H1 (cell line): ENCODE data around the gene CDX4. TPM values are rescaled to one million over a fixed set of nuclear protein-coding genes. Genes with fewer than 3 reads are reported as not detected.

Source experiments
- CTCF ChIA-PET: fragments of 300-600 bp; sonication (Branson Sonifier 250); formaldehyde crosslinking; loops from one replicate; lab custom pipeline; 2021; ENCODE audit not compliant: partially characterized antibody; lab: Charles Lee
- POLR2A ChIA-PET: fragments of 300-600 bp; sonication (Branson Sonifier 250); formaldehyde crosslinking; loops from one replicate; lab custom pipeline; 2021; ENCODE audit warnings: inconsistent platforms; ENCODE audit not compliant: partially characterized antibody; lab: Charles Lee
- DNase-seq, 2 experiments: peaks; one replicate each; pipeline versions ENCODE4 v3.0.0 to v3.0.0-alpha.2; 2010 to 2022; ENCODE audit warnings: low spot score in 2 of 2, low read depth in 1 of 2, mixed read lengths in 1 of 2
- FAIRE-seq: peaks from 2 replicates; lab custom pipeline; 2011; peaks lifted over from hg19 to GRCh38; lab: Jason Lieb, UNC
- H2AFZ ChIP-seq: 2 replicates; pipeline ENCODE4 v1.8.1; 2012; ENCODE audit warnings: low read length, inconsistent platforms
- H2AK5ac ChIP-seq: 2 replicates; pipeline ENCODE4 v1.6.1; 2013; ENCODE audit warnings: low read depth, low read length
- H2BK120ac ChIP-seq: replicated peaks from 2 replicates; pipeline ENCODE3; 2013; ENCODE audit warnings: low read depth, low read length, inconsistent platforms
- H2BK12ac ChIP-seq: 2 replicates; pipeline ENCODE4 v1.6.1; 2013; ENCODE audit warnings: low read depth, low read length
- H2BK15ac ChIP-seq: 2 replicates; pipeline ENCODE4 v1.6.1; 2013; ENCODE audit warnings: low read length
- H2BK20ac ChIP-seq: 2 replicates; pipeline ENCODE4 v1.6.1; 2013; ENCODE audit warnings: low read length
- H2BK5ac ChIP-seq: 2 replicates; pipeline ENCODE4 v1.6.1; 2013; ENCODE audit warnings: low read depth, low read length
- H3K14ac ChIP-seq: 2 replicates; pipeline ENCODE4 v1.6.1; 2013; ENCODE audit warnings: inconsistent platforms; ENCODE audit not compliant: insufficient read length
- H3K18ac ChIP-seq: 2 replicates; pipeline ENCODE4 v1.6.1; 2013; ENCODE audit warnings: low read length; ENCODE audit errors: extremely low read depth
- H3K23ac ChIP-seq: 2 replicates; pipeline ENCODE4 v1.6.1; 2013; ENCODE audit warnings: inconsistent platforms; ENCODE audit not compliant: insufficient read length
- H3K23me2 ChIP-seq: 2 replicates; pipeline ENCODE4 v1.6.1; 2013; ENCODE audit warnings: low read depth, low read length
- H3K27ac ChIP-seq: 2 replicates; pipeline ENCODE4 v1.6.1; 2011; ENCODE audit warnings: low read depth, low read length, inconsistent platforms
- H3K27me3 ChIP-seq, 4 experiments: replicated peaks in 1 of 4; 1 replicate in 1 of 4; 2 replicates in 3 of 4; pipeline versions ENCODE4 v1.6.1 to v1.8.1; 2011 to 2013; ENCODE audit warnings: low read length in 3 of 4, mild to moderate bottlenecking in 3 of 4, inconsistent platforms in 2 of 4, mixed read lengths in 2 of 4, moderate library complexity in 1 of 4; ENCODE audit not compliant: control insufficient read depth in 3 of 4, insufficient read depth in 3 of 4; ENCODE audit errors: extremely low read depth in 1 of 4
- H3K36me3 ChIP-seq, 4 experiments: 2 replicates each; pipeline versions ENCODE4 v1.6.1 to v1.8.1; 2011 to 2013; ENCODE audit warnings: mild to moderate bottlenecking in 4 of 4, low read length in 3 of 4, moderate library complexity in 2 of 4, control low read depth in 1 of 4, inconsistent platforms in 1 of 4; ENCODE audit not compliant: insufficient read depth in 4 of 4, control insufficient read depth in 2 of 4
- H3K4ac ChIP-seq: replicated peaks from 2 replicates; pipeline ENCODE3; 2013; ENCODE audit warnings: low read length, low read depth, mixed read lengths, inconsistent platforms; ENCODE audit not compliant: insufficient read length
- H3K4me1 ChIP-seq, 4 experiments: replicated peaks in 1 of 4; 1 replicate in 1 of 4; 2 replicates in 3 of 4; pipeline versions ENCODE4 v1.6.1 to v1.8.1; 2011 to 2013; ENCODE audit warnings: low read length in 3 of 4, inconsistent platforms in 2 of 4, mixed read lengths in 1 of 4; ENCODE audit not compliant: insufficient read depth in 4 of 4, control insufficient read depth in 3 of 4
- H3K4me2 ChIP-seq, 2 experiments: 2 replicates each; pipeline versions ENCODE4 v1.6.1 to v1.8.1; 2011 to 2013; ENCODE audit warnings: low read depth in 2 of 2, low read length in 2 of 2, control low read depth in 1 of 2, inconsistent platforms in 1 of 2, mild to moderate bottlenecking in 1 of 2; ENCODE audit not compliant: insufficient read depth in 1 of 2
- H3K4me3 ChIP-seq, 4 experiments: fragments of 200-600, 300-600 bp in 1 of 4; sonication (generic), shearing (Covaris generic), sonication (Bioruptor Twin) in 1 of 4; 2 replicates each; pipeline versions ENCODE4 v1.5.1 to v1.8.1; 2011 to 2016; ENCODE audit warnings: low read length in 4 of 4, low read depth in 3 of 4, control low read depth in 2 of 4, inconsistent platforms in 2 of 4, mild to moderate bottlenecking in 2 of 4, mixed read lengths in 1 of 4, moderate library complexity in 1 of 4; ENCODE audit not compliant: insufficient read depth in 2 of 4; ENCODE audit errors: extremely low read depth in 1 of 4
- H3K56ac ChIP-seq: replicated peaks from 2 replicates; pipeline ENCODE3; 2013; ENCODE audit warnings: low read depth, mild to moderate bottlenecking, mixed read lengths, low read length, inconsistent platforms; ENCODE audit not compliant: insufficient read length
- H3K79me1 ChIP-seq: 2 replicates; pipeline ENCODE4 v1.6.1; 2013; ENCODE audit warnings: low read depth, low read length, control low read depth
- H3K79me2 ChIP-seq, 2 experiments: 2 replicates each; pipeline versions ENCODE4 v1.6.1 to v1.8.1; 2012 to 2013; ENCODE audit warnings: low read length in 2 of 2, mild to moderate bottlenecking in 2 of 2, inconsistent platforms in 1 of 2; ENCODE audit not compliant: insufficient read depth in 2 of 2, control insufficient read depth in 1 of 2
- H3K9ac ChIP-seq, 4 experiments: replicated peaks in 1 of 4; 1 replicate in 1 of 4; 2 replicates in 3 of 4; pipeline versions ENCODE4 v1.6.1 to v1.8.1; 2011 to 2013; ENCODE audit warnings: low read depth in 3 of 4, low read length in 3 of 4, control low read depth in 2 of 4, mild to moderate bottlenecking in 2 of 4, moderate library complexity in 2 of 4, inconsistent platforms in 1 of 4; ENCODE audit errors: extremely low read depth in 1 of 4
- H3K9me3 ChIP-seq, 2 experiments: 2 replicates each; pipeline versions ENCODE4 v1.6.1 to v1.8.1; 2012 to 2013; ENCODE audit warnings: mild to moderate bottlenecking in 2 of 2, moderate library complexity in 2 of 2, control low read depth in 1 of 2, inconsistent platforms in 1 of 2, low read depth in 1 of 2, low read length in 1 of 2, mixed read lengths in 1 of 2; ENCODE audit not compliant: insufficient read depth in 2 of 2
- H4K20me1 ChIP-seq, 2 experiments: replicated peaks in 1 of 2; 2 replicates each; pipeline versions ENCODE3 to v1.8.1; 2011 to 2013; ENCODE audit warnings: inconsistent platforms in 2 of 2, low read length in 2 of 2, mild to moderate bottlenecking in 1 of 2; ENCODE audit not compliant: insufficient read depth in 2 of 2, control insufficient read depth in 1 of 2
- H4K5ac ChIP-seq: 2 replicates; pipeline ENCODE4 v1.6.1; 2013; ENCODE audit warnings: low read length, low read depth, mixed read lengths, inconsistent platforms; ENCODE audit not compliant: insufficient read length
- H4K8ac ChIP-seq: 2 replicates; pipeline ENCODE4 v1.8.0; 2013; ENCODE audit warnings: mild to moderate bottlenecking, moderate library complexity, low read length, inconsistent platforms; ENCODE audit not compliant: insufficient read depth; ENCODE audit errors: extremely low read depth
- H4K91ac ChIP-seq: replicated peaks from 2 replicates; pipeline ENCODE3; 2013; ENCODE audit warnings: low read length, mixed read lengths, inconsistent platforms; ENCODE audit not compliant: insufficient read length
- ASH2L ChIP-seq: fragments of 200-600, 300-600 bp; sonication (generic); IDR thresholded peaks from one replicate; pipeline ENCODE4 v1.7.1; 2017; ENCODE audit warnings: low read length
- KDM4A ChIP-seq: IDR thresholded peaks from one replicate; pipeline ENCODE4 v1.7.1; 2012; ENCODE audit warnings: low read depth, mild to moderate bottlenecking, moderate library complexity, low read length, inconsistent platforms; ENCODE audit not compliant: severe bottlenecking
- NRF1 ChIP-seq: IDR thresholded peaks from 2 replicates; pipeline ENCODE4 v1.6.1; 2011; ENCODE audit warnings: mild to moderate bottlenecking, low read depth, low read length, improper control_type of control experiment
- RAD21 ChIP-seq, 2 experiments: IDR thresholded peaks in 1 of 2; conservative IDR thresholded peaks in 1 of 2; 2 replicates each; pipeline ENCODE4 v1.6.1; 2011; ENCODE audit warnings: low read depth in 2 of 2, low read length in 2 of 2, improper control_type of control experiment in 1 of 2, inconsistent platforms in 1 of 2, mild to moderate bottlenecking in 1 of 2, moderate library complexity in 1 of 2
- SP2 ChIP-seq: IDR thresholded peaks from 2 replicates; pipeline ENCODE4 v1.6.1; 2012; ENCODE audit warnings: mild to moderate bottlenecking, low read length, inconsistent platforms
- TBP ChIP-seq: IDR thresholded peaks from 2 replicates; pipeline ENCODE4 v1.6.1; 2011; ENCODE audit warnings: low read depth, low read length, improper control_type of control experiment
- WGBS, 2 experiments: shearing (Covaris generic) in 1 of 2; methylation state at CpG; one replicate each; pipeline versions ENCODE4 v1.1.6 to v1.1.7; 2013 to 2015; ENCODE audit warnings: low lambda C conversion rate in 2 of 2, mixed read lengths in 2 of 2, inconsistent platforms in 1 of 2, low coverage in 1 of 2, missing lambda C conversion rate in 1 of 2; ENCODE audit not compliant: insufficient replicate concordance in 2 of 2, insufficient coverage in 1 of 2, insufficient read length in 1 of 2; ENCODE audit errors: extremely low coverage in 1 of 2, missing lambda C conversion rate in 1 of 2; 5-methylcytosine and 5-hydroxymethylcytosine counted together
- polyA plus RNA-seq, 7 experiments: library from polyadenylated mRNA; depleted of rRNA in 3 of 7; stranded (reverse) in 5 of 7; unstranded in 2 of 7; fragments of >200 nt in 5 of 7; fragments of 200-250 nt in 2 of 7; gene quantifications; 1 replicate in 5 of 7; 2 replicates in 1 of 7; 4 replicates in 1 of 7; pipeline versions ENCODE4 v1.2.1 to v1.2.3, GENCODE V29; 2011 to 2013; ENCODE audit warnings: missing spikeins in 2 of 7, mixed read lengths in 2 of 7
- total RNA-seq: library from RNA; stranded (reverse); fragmentation: NEBNext Ultra II Directional; extraction: Animal tissue kit (Norgen Biotek cat#: 25700); gene quantifications from 2 replicates; pipeline ENCODE4 v1.2.1, GENCODE V29; 2021
- TF ChIP-seq, protein P1 (sequence below), 3 experiments: IDR thresholded peaks; 1 replicate in 2 of 3; 2 replicates in 1 of 3; pipeline versions ENCODE4 v1.5.1 to v1.6.1; 2011; ENCODE audit warnings: low read length in 3 of 3, mild to moderate bottlenecking in 3 of 3, inconsistent platforms in 2 of 3, low read depth in 1 of 3, moderate library complexity in 1 of 3; ENCODE audit not compliant: insufficient read depth in 1 of 3; ENCODE audit errors: control extremely low read depth in 1 of 3
- TF ChIP-seq, protein P2 (sequence below): IDR thresholded peaks from 2 replicates; pipeline ENCODE4 v1.6.1; 2012; ENCODE audit warnings: inconsistent platforms

The CDX4 gene
- total and polyA plus RNA-seq, 2 of the 8 experiments (the other 6 are each of a cell fraction or from before 2014, with no cell fraction given): 2.3 to 2.6 TPM

DNA sequence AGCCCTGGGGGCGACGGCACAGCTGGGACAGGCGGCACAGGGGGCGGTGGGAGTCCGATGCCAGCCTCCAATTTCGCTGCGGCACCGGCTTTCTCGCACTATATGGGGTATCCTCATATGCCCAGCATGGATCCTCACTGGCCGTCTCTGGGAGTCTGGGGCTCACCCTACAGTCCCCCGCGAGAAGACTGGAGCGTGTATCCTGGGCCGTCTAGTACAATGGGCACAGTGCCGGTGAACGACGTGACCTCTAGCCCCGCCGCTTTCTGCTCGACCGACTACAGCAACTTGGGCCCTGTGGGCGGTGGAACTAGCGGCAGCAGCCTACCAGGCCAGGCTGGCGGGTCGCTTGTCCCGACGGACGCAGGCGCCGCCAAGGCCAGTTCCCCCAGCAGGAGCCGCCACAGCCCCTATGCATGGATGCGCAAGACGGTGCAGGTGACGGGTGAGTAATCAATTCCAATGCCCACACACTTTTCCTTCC is 500 bp downstream of the CDX4 start:
- no peaks in the 10 kb centered on the region for H3K79me2 ChIP-seq
- no peaks in the 10 kb centered on the region for H4K20me1 ChIP-seq
- peak overlapping the region; percentile 68 to 80 for H3K4me2 ChIP-seq
- peaks cover 0 to 13% (median 6%) of the 10 kb centered on the region in 4 experiments; a peak in 4 of 7 replicates for H3K4me1 ChIP-seq
- no peaks in the 10 kb centered on the region for H3K36me3 ChIP-seq
- no peak overlapping the region for H2BK20ac ChIP-seq
- H3K23ac ChIP-seq: no peak overlapping the region
- H4K91ac ChIP-seq: no peak overlapping the region
- H3K4ac ChIP-seq: no peak overlapping the region
- H3K27ac ChIP-seq: no peak overlapping the region
- POLR2A ChIA-PET: no interaction called here
- H2AK5ac ChIP-seq: no peak overlapping the region
- H3K79me1 ChIP-seq: no peaks in the 10 kb centered on the region
- no peak overlapping the region for H3K18ac ChIP-seq
- peaks cover 5% of the 10 kb centered on the region; the same call in 1 of the 2 replicates for H3K23me2 ChIP-seq
- H2AFZ ChIP-seq: 0 out of 2 replicates have a peak overlapping the region, but pooled peaks have one; percentile 29
- 8% methylated on average over 24 of the region's 34 CpGs; no CpG with 5 or more reads in 1 of the 2 experiments for WGBS, 2 experiments
- H3K56ac ChIP-seq: no peak overlapping the region
- H3K4me3 ChIP-seq: peak overlapping the region; percentile 22 to 54 (median 27)
- no peak overlapping the region for H3K14ac ChIP-seq
- peaks cover 5 to 61% (median 41%) of the 10 kb centered on the region in 4 experiments for H3K27me3 ChIP-seq
- DNase-seq (peak in 1 of 2 experiments; percentile 64), FAIRE-seq (no peak)
- H2BK5ac ChIP-seq: no peak overlapping the region
- H4K5ac ChIP-seq: no peak overlapping the region
- TF ChIP-seq, protein P1, sequence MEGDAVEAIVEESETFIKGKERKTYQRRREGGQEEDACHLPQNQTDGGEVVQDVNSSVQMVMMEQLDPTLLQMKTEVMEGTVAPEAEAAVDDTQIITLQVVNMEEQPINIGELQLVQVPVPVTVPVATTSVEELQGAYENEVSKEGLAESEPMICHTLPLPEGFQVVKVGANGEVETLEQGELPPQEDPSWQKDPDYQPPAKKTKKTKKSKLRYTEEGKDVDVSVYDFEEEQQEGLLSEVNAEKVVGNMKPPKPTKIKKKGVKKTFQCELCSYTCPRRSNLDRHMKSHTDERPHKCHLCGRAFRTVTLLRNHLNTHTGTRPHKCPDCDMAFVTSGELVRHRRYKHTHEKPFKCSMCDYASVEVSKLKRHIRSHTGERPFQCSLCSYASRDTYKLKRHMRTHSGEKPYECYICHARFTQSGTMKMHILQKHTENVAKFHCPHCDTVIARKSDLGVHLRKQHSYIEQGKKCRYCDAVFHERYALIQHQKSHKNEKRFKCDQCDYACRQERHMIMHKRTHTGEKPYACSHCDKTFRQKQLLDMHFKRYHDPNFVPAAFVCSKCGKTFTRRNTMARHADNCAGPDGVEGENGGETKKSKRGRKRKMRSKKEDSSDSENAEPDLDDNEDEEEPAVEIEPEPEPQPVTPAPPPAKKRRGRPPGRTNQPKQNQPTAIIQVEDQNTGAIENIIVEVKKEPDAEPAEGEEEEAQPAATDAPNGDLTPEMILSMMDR (IDR thresholded peaks at IDR 0.05; ENCODE audit: control extremely low read depth in 1 of 3, insufficient read depth in 1 of 3, low read depth in 1 of 3, low read length in 3 of 3): peak; percentile 30 to 39 (median 32); a peak in 3 of 4 replicates
- TF ChIP-seq KDM4A: peak; percentile 44
- TF ChIP-seq, protein P2, sequence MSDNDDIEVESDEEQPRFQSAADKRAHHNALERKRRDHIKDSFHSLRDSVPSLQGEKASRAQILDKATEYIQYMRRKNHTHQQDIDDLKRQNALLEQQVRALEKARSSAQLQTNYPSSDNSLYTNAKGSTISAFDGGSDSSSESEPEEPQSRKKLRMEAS: peak; percentile 50
- TF ChIP-seq NRF1: no peak
- peak; percentile 49 to 63 for TF ChIP-seq RAD21 (IDR thresholded peaks at IDR 0.05 in 1 of 2, conservative IDR thresholded peaks at IDR 0.05 in 1 of 2; ENCODE audit: low read depth in 2 of 2, low read length in 2 of 2)
- peak; percentile 6 for TF ChIP-seq ASH2L
- TF ChIP-seq TBP: peak; percentile 30; the same call in 1 of the 2 replicates
- no peak for TF ChIP-seq SP2
- CTCF ChIA-PET: interaction anchor here (1.3 kb wide), 1 partner anchor 37 kb away, joined by 4 read pairs; no protein-coding TSS in a partner anchor
- no peak overlapping the region for H4K8ac ChIP-seq
- no peaks in the 10 kb centered on the region for H3K9me3 ChIP-seq
- no peak overlapping the region for H3K9ac ChIP-seq
- no peak overlapping the region for H2BK120ac ChIP-seq
- H2BK12ac ChIP-seq: no peak overlapping the region
- no peak overlapping the region for H2BK15ac ChIP-seq
